Neuronal stem cell (in vitro differentiated cells): ENCODE measurements around the gene RARB.

Experiments
- DNase-seq: peaks from one replicate; pipeline ENCODE4 v3.0.0-alpha.2; 2013; ENCODE audit warnings: low spot score
- H2AFZ ChIP-seq: one replicate; pipeline ENCODE4 v1.6.1; 2013; ENCODE audit warnings: mild to moderate bottlenecking, low read length, inconsistent platforms
- H2AK5ac ChIP-seq: 2 replicates; pipeline ENCODE4 v1.6.1; 2013; ENCODE audit warnings: low read depth, mild to moderate bottlenecking, inconsistent platforms, low read length, moderate library complexity, mixed read lengths
- H2BK120ac ChIP-seq: 2 replicates; pipeline ENCODE4 v1.6.1; 2013; ENCODE audit warnings: low read depth, mild to moderate bottlenecking, inconsistent platforms, low read length, moderate library complexity, mixed read lengths
- H2BK12ac ChIP-seq: one replicate; pipeline ENCODE4 v1.6.1; 2013; ENCODE audit warnings: low read length, inconsistent platforms
- H2BK15ac ChIP-seq: 2 replicates; pipeline ENCODE4 v1.6.1; 2013; ENCODE audit warnings: mild to moderate bottlenecking, low read length, inconsistent platforms, mixed read lengths
- H2BK5ac ChIP-seq: one replicate; pipeline ENCODE4 v1.6.1; 2013; ENCODE audit warnings: inconsistent platforms, mild to moderate bottlenecking, low read length, moderate library complexity
- H3K14ac ChIP-seq: one replicate; pipeline ENCODE4 v1.6.1; 2013; ENCODE audit warnings: low read length, inconsistent platforms
- H3K18ac ChIP-seq: 2 replicates; pipeline ENCODE4 v1.6.1; 2013; ENCODE audit warnings: low read length, inconsistent platforms
- H3K23ac ChIP-seq: 2 replicates; pipeline ENCODE4 v1.6.1; 2013; ENCODE audit warnings: low read depth, mild to moderate bottlenecking, mixed read lengths, low read length, inconsistent platforms; ENCODE audit not compliant: poor library complexity
- H3K27ac ChIP-seq: replicated peaks from 3 replicates; pipeline ENCODE4 v1.5.1; 2013; ENCODE audit warnings: low read length, inconsistent platforms
- H3K27me3 ChIP-seq, 3 experiments: 2 replicates each; pipeline ENCODE4 v1.6.1; 2013; ENCODE audit warnings: low read length in 3 of 3, mild to moderate bottlenecking in 2 of 3, inconsistent platforms in 1 of 3, low read depth in 1 of 3, mixed read lengths in 1 of 3, moderate library complexity in 1 of 3; ENCODE audit not compliant: control insufficient read depth in 3 of 3, insufficient read depth in 3 of 3
- H3K36me3 ChIP-seq, 2 donors: replicated peaks in 1 of 2; 2 replicates each; pipeline ENCODE4 v1.6.1; 2013; ENCODE audit warnings: low read length in 2 of 2; ENCODE audit not compliant: control insufficient read depth in 2 of 2, insufficient read depth in 2 of 2
- H3K4ac ChIP-seq: 2 replicates; pipeline ENCODE4 v1.6.1; 2013; ENCODE audit warnings: inconsistent platforms, mild to moderate bottlenecking, low read length, moderate library complexity
- H3K4me1 ChIP-seq, 2 donors: 1 replicate in 1 of 2; 2 replicates in 1 of 2; pipeline ENCODE4 v1.6.1; 2013; ENCODE audit warnings: low read length in 2 of 2, low read depth in 1 of 2; ENCODE audit not compliant: control insufficient read depth in 2 of 2, insufficient read depth in 1 of 2
- H3K4me2 ChIP-seq: one replicate; pipeline ENCODE4 v1.6.1; 2013; ENCODE audit warnings: mild to moderate bottlenecking, low read length, inconsistent platforms; ENCODE audit not compliant: insufficient read depth, poor library complexity, severe bottlenecking
- H3K4me3 ChIP-seq, 2 donors: 2 replicates each; pipeline ENCODE4 v1.5.1; 2013; ENCODE audit warnings: low read length in 2 of 2, mild to moderate bottlenecking in 2 of 2, inconsistent platforms in 1 of 2, moderate library complexity in 1 of 2
- H3K79me1 ChIP-seq: one replicate; pipeline ENCODE4 v1.6.1; 2013; ENCODE audit warnings: low read depth, mild to moderate bottlenecking, inconsistent platforms, low read length, moderate library complexity
- H3K9ac ChIP-seq: one replicate; pipeline ENCODE4 v1.6.1; 2013; ENCODE audit warnings: mild to moderate bottlenecking, low read depth, low read length, inconsistent platforms; ENCODE audit not compliant: poor library complexity
- H3K9me3 ChIP-seq, 2 donors: replicated peaks in 1 of 2; 2 replicates each; pipeline versions ENCODE3 to v1.6.1; 2013; ENCODE audit warnings: low read length in 2 of 2, mild to moderate bottlenecking in 2 of 2, inconsistent platforms in 1 of 2, low read depth in 1 of 2, mixed read lengths in 1 of 2, moderate library complexity in 1 of 2; ENCODE audit not compliant: control insufficient read depth in 2 of 2, insufficient read depth in 1 of 2
- H4K8ac ChIP-seq: one replicate; pipeline ENCODE4 v1.6.1; 2013; ENCODE audit warnings: low read depth, mild to moderate bottlenecking, inconsistent platforms, low read length, moderate library complexity
- H4K91ac ChIP-seq: one replicate; pipeline ENCODE4 v1.6.1; 2013; ENCODE audit warnings: low read length, low read depth, mild to moderate bottlenecking, inconsistent platforms; ENCODE audit not compliant: poor library complexity
- WGBS, 2 donors: extraction: QIAGEN DNeasy Blood & Tissue Kit; methylation state at CpG; one replicate each; pipeline ENCODE4 v1.1.7; 2013; ENCODE audit warnings: missing lambda C conversion rate in 2 of 2, mixed read lengths in 1 of 2; ENCODE audit not compliant: insufficient read length in 2 of 2, insufficient replicate concordance in 1 of 2; ENCODE audit errors: extremely low coverage in 2 of 2; 5-methylcytosine and 5-hydroxymethylcytosine counted together

The RARB gene

DNA sequence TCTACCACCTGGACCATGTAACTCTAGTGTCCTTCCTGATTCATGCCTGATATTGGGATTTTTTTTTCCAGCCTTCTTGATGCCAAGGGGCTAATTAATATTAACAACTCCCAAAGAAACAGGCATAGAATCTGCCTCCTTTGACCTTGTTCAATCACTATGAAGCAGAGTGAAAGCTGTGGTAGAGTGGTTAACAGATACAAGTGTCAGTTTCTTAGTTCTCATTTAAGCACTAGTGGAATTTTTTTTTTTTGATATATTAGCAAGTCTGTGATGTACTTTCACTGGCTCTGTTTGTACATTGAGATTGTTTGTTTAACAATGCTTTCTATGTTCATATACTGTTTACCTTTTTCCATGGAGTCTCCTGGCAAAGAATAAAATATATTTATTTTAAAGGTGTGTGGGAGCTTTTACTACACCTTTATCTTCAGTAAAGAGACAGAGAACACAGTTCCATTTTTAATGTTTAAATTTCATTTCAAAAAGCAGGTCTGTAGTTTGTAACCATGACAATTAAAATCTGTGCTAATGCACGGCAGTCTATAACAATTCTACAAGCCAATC is 169.6 kb downstream of the RARB start:
- Histone ChIP-seq H2BK5ac (no peak overlapping the region), H3K79me1 (no peaks in the 10 kb centered on the region), H3K23ac (no peak overlapping the region), H3K9me3 (no peaks in the 10 kb centered on the region), H4K91ac (no peak overlapping the region), H3K4ac (no peak overlapping the region), H3K27me3 (no peaks in the 10 kb centered on the region), H2BK120ac (no peak overlapping the region), H3K4me2 (no peak overlapping the region), H3K36me3 (peaks cover 0 to 73% of the 10 kb centered on the region in 2 donors), H2AK5ac (no peak overlapping the region), H2BK15ac (no peak overlapping the region), H3K9ac (no peak overlapping the region), H3K4me3 (no peak overlapping the region), H2BK12ac (no peak overlapping the region), H4K8ac (no peak overlapping the region), H3K4me1 (no peaks in the 10 kb centered on the region), H3K27ac (no peak overlapping the region), H3K18ac (no peak overlapping the region), H2AFZ (no peak overlapping the region), H3K14ac (no peak overlapping the region)
- WGBS, 2 donors = no CpG with 5 or more reads among the region's 1 CpG
- DNase-seq = no peak

DNA sequence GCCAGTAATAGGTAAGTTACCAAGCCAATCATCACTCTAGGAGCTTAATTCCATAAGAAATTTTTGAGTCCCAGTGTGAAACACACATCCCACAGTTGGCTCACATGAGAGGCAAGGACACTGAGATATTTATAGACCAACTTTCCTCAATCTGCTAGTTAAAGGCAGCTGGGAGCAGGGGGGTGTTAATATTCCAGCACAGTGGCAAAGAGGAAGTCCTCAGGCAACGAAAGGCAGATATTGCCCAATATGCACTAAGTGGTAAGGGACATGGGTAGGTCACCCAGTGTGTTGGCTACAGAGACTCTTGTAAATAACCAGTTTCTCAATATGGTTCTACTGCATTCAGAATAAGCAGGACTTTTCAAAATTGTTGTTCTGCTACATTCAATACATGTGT is 175.6 kb downstream of the RARB start:
- Histone ChIP-seq H3K36me3 (peaks cover 0 to 100% of the 10 kb centered on the region in 2 donors), H3K4me1 (no peaks in the 10 kb centered on the region), H2BK12ac (no peak overlapping the region), H3K14ac (no peak overlapping the region), H2AK5ac (no peak overlapping the region), H3K9ac (no peak overlapping the region), H4K91ac (no peak overlapping the region), H3K23ac (no peak overlapping the region), H3K18ac (no peak overlapping the region), H2BK5ac (no peak overlapping the region), H3K27ac (no peak overlapping the region), H2BK15ac (no peak overlapping the region), H3K4me2 (no peak overlapping the region), H4K8ac (no peak overlapping the region), H2BK120ac (no peak overlapping the region), H3K4ac (no peak overlapping the region), H3K79me1 (no peaks in the 10 kb centered on the region), H2AFZ (no peak overlapping the region), H3K27me3 (no peaks in the 10 kb centered on the region), H3K9me3 (no peaks in the 10 kb centered on the region), H3K4me3 (no peak overlapping the region)
- no CpG with 5 or more reads among the region's 1 CpG for WGBS, 2 donors
- DNase-seq = no peak

DNA sequence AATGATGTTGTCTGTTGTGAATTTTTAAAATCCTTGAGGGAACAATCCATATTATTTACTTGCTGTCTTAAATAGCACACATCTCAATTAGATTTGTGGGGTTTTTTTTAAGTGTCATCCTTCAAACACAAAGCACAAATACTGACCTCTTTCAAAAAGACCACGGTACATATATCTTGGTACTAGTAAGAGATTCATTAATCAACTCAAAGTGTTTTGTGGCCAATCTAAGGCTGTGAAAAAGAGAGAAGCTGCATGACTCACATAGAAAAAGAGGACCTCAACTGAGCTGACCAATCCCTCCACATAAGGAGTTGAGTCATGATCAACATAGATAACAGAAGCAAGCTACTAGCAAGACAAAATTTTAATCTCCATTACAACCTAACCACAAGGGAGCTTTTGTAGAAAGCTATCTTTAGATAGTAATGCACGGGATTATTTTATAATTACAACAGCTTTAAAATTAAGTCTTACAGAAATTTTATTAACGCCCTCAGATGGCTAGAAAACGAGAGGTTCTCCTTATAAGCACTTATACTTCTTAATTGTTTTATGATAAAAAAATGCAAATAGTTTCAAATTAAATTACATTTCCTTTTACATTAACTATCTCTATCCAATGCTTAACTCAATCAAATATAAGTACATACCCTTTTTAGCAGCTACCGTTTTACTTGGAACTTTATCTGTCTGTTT is 176.2 kb downstream of the RARB start:
- Histone ChIP-seq H3K79me1 (no peaks in the 10 kb centered on the region), H3K9me3 (no peaks in the 10 kb centered on the region), H3K4me1 (no peaks in the 10 kb centered on the region), H3K27ac (no peak overlapping the region), H3K27me3 (no peaks in the 10 kb centered on the region), H2AFZ (no peak overlapping the region), H2BK15ac (no peak overlapping the region), H3K18ac (no peak overlapping the region), H3K4me2 (no peak overlapping the region), H3K4me3 (no peak overlapping the region), H2BK12ac (no peak overlapping the region), H4K91ac (no peak overlapping the region), H3K23ac (no peak overlapping the region), H3K14ac (no peak overlapping the region), H2BK5ac (no peak overlapping the region), H3K36me3 (peaks cover 0 to 100% of the 10 kb centered on the region in 2 donors), H3K4ac (no peak overlapping the region), H2BK120ac (no peak overlapping the region), H3K9ac (no peak overlapping the region), H4K8ac (no peak overlapping the region), H2AK5ac (no peak overlapping the region)
- DNase-seq = no peak
- WGBS, 2 donors = no CpG with 5 or more reads among the region's 5 CpGs

DNA sequence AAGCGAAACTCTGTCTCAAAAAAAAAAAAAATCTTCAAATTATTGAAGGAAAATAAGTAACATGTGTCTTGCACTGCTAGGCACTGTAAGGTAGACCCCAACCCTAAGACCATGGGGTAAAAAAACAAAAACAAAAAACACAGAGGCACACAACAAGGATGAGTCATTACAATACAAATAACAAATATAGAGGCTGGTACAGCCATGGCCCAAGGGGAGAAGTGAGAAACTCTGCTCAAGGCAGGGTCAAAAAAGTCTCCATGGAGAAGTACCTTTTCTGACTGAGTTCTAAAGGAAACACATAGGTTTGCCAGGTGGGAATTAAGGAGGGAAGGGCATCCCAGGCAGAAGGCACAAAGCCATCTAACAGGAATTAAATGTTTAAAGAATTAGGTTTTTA is 182.1 kb downstream of the RARB start:
- Histone ChIP-seq H2AFZ (no peak overlapping the region), H3K14ac (no peak overlapping the region), H2AK5ac (no peak overlapping the region), H2BK5ac (no peak overlapping the region), H3K9ac (no peak overlapping the region), H3K4me1 (no peaks in the 10 kb centered on the region), H3K4ac (no peak overlapping the region), H3K9me3 (no peaks in the 10 kb centered on the region), H3K18ac (no peak overlapping the region), H3K4me3 (no peak overlapping the region), H2BK120ac (no peak overlapping the region), H4K8ac (no peak overlapping the region), H3K27ac (no peak overlapping the region), H3K27me3 (no peaks in the 10 kb centered on the region), H3K23ac (no peak overlapping the region), H4K91ac (no peak overlapping the region), H3K36me3 (peaks cover 7 to 100% of the 10 kb centered on the region in 2 donors), H3K4me2 (no peak overlapping the region), H2BK15ac (no peak overlapping the region), H3K79me1 (no peaks in the 10 kb centered on the region), H2BK12ac (no peak overlapping the region)
- no CpG with 5 or more reads among the region's 1 CpG for WGBS, 2 donors
- no peak for DNase-seq
